Right cardiac atrium (tissue), 5 donors: ENCODE results near the gene PMPCA. TPM values are rescaled to one million over a fixed set of nuclear protein-coding genes. Genes with fewer than 3 reads are reported as not detected.
A peak's percentile ranks its signal among the peaks of the same experiment; 100 is the strongest.

ENCODE experiments used
- ATAC-seq, 2 donors: fragments of 200-7000 bp; cut with Tn5 transposase; one replicate each; pipeline versions ENCODE4 v1.8.0 to v1.9.1; 2020; ENCODE audit warnings: moderate library complexity in 2 of 2, mild to moderate bottlenecking in 1 of 2
- DNase-seq, 3 donors: peaks; one replicate each; pipeline ENCODE4 v3.0.0-alpha.2; 2020
- H3K27ac ChIP-seq: one replicate; pipeline ENCODE4 v1.5.1; 2013; ENCODE audit warnings: mild to moderate bottlenecking, low read length, control low read depth, moderate library complexity
- H3K27me3 ChIP-seq: one replicate; pipeline ENCODE4 v1.6.1; 2013; ENCODE audit not compliant: control insufficient read depth, insufficient read depth
- H3K4me1 ChIP-seq: one replicate; pipeline ENCODE4 v1.6.1; 2013; ENCODE audit warnings: low read length; ENCODE audit not compliant: control insufficient read depth, insufficient read depth
- H3K4me3 ChIP-seq: one replicate; pipeline ENCODE4 v1.5.1; 2013; ENCODE audit warnings: low read length, control low read depth
- H3K9me3 ChIP-seq: one replicate; pipeline ENCODE4 v1.6.1; 2013; ENCODE audit warnings: low read length; ENCODE audit not compliant: control insufficient read depth
- WGBS: extraction: QIAGEN DNeasy Blood & Tissue Kit; methylation state at CpG from one replicate; pipeline ENCODE4 v1.1.7; 2013; 5-methylcytosine and 5-hydroxymethylcytosine counted together
- intact Hi-C, 4 donors: fragments of 100-400 bp; cut with DNase I; formaldehyde crosslinking; loops; one replicate each; pipeline versions ENCODE4 v1.11.0 to v1.14.0; 2022 to 2023
- polyA plus RNA-seq: library from polyadenylated mRNA; stranded (reverse); fragments of 200-250 nt; gene quantifications from one replicate; pipeline ENCODE4 v1.2.3, GENCODE V29; 2013
- total RNA-seq, 4 donors: library from RNA; stranded (reverse); fragmentation: NEBNext Ultra II Directional; extraction: Animal tissue kit (Norgen Biotek cat#: 25700); gene quantifications; one replicate each; pipeline ENCODE4 v1.2.1, GENCODE V29; 2021
- donor health status: healthy with polysubstance abuse.
- donor health status: DM: no; HTN: yes; CAD: no.
- donor health status: DM: no; HTN: no; CAD: no.
- donor health status: DM: no; HTN: yes; CAD: no; lungs with severe emphysema.
- donor health status: DM: yes; HTN: yes; CAD: no.

Gene PMPCA
- total and polyA plus RNA-seq, 5 donors, result 50.8 to 63.4 (median 57.5) TPM

- no peaks in the 10 kb centered on the region for H3K27me3 ChIP-seq
- no peak overlapping the region for H3K27ac ChIP-seq
- ATAC-seq (no peak), DNase-seq (no peak)
- H3K4me1 ChIP-seq, result no peaks in the 10 kb centered on the region
- intact Hi-C loops, result no loop called here
- H3K4me3 ChIP-seq, result no peak overlapping the region
- H3K9me3 ChIP-seq, result no peaks in the 10 kb centered on the region
- WGBS, result 82% methylated on average over 4 of the region's 4 CpGs
These were observed 14.3 kb upstream of the PMPCA start for GRCh38 chr9:136396219-136396515.

GRCh38 chr9:136397643-136398042, 12.8 kb upstream of the PMPCA start:
- Histone ChIP-seq H3K9me3 (no peaks in the 10 kb centered on the region), H3K27me3 (no peaks in the 10 kb centered on the region), H3K4me1 (no peaks in the 10 kb centered on the region), H3K27ac (no peak overlapping the region), H3K4me3 (no peak overlapping the region)
- ATAC-seq, result no peak
- intact Hi-C loops, result no loop called here
- peak in 1 of 3 donors; percentile 37 for DNase-seq
- WGBS, result 84% methylated on average over 6 of the region's 6 CpGs

GRCh38 chr9:136398286-136398685, 12.2 kb upstream of the PMPCA start:
- WGBS, result 93% methylated on average over 12 of the region's 12 CpGs
- H3K27me3 ChIP-seq, result no peaks in the 10 kb centered on the region
- no peak overlapping the region for H3K4me3 ChIP-seq
- ATAC-seq (no peak), DNase-seq (peak in 1 of 3 donors; percentile 27)
- H3K9me3 ChIP-seq, result no peaks in the 10 kb centered on the region
- H3K27ac ChIP-seq, result no peak overlapping the region
- no peaks in the 10 kb centered on the region for H3K4me1 ChIP-seq
- intact Hi-C loops, result no loop called here

GRCh38 chr9:136399176-136400037, 11.1 kb upstream of the PMPCA start:
- Histone ChIP-seq H3K27me3 (no peaks in the 10 kb centered on the region), H3K9me3 (no peaks in the 10 kb centered on the region), H3K4me3 (peak overlapping the region; percentile 82), H3K4me1 (no peaks in the 10 kb centered on the region), H3K27ac (no peak overlapping the region)
- peak; percentile 1 to 10 for ATAC-seq
- peak in 1 of 3 donors; percentile 63 for DNase-seq
- intact Hi-C loops, result loop anchor here in 2 of 4 donors (5.0 kb wide), 1 partner anchor 87 kb away; no protein-coding TSS in a partner anchor
- under 1% methylated on average over 67 of the region's 67 CpGs for WGBS

- no peaks in the 10 kb centered on the region for H3K9me3 ChIP-seq
- peak; percentile 90 to 92 for ATAC-seq
- no peaks in the 10 kb centered on the region for H3K27me3 ChIP-seq
- peak; percentile 88 to 96 (median 95) for DNase-seq
- H3K27ac ChIP-seq, result no peak within 1 kb of the TSS
- no peaks in the 10 kb centered on the region for H3K4me1 ChIP-seq
- intact Hi-C loops, result loop anchor here in 2 of 4 donors (5.0 kb wide), 1 partner anchor 88 kb away; no protein-coding TSS in a partner anchor
- peak within 1 kb of the TSS; percentile 82 for H3K4me3 ChIP-seq
- 5% methylated on average over 71 of the region's 71 CpGs for WGBS
These were observed 10.2 kb upstream of the PMPCA start, which contains the start of gene SNAPC4 for GRCh38 chr9:136400038-136400834. Gene SNAPC4 (minus strand): TSS chr9:136400170. CDS start chr9:136398428, 1,742 bp downstream.

- no peaks in the 10 kb centered on the region for H3K9me3 ChIP-seq
- DNase-seq (no peak), ATAC-seq (no peak)
- H3K27ac ChIP-seq, result no peak overlapping the region
- WGBS, result 88% methylated on average over 18 of the region's 18 CpGs
- H3K4me3 ChIP-seq, result no peak overlapping the region
- intact Hi-C loops, result loop anchor here in 2 of 4 donors (5.0 kb wide), 1 partner anchor 89 kb away; no protein-coding TSS in a partner anchor
- H3K4me1 ChIP-seq, result no peaks in the 10 kb centered on the region
- no peaks in the 10 kb centered on the region for H3K27me3 ChIP-seq
These were observed 9.1 kb upstream of the PMPCA start for GRCh38 chr9:136401173-136401922.

GRCh38 chr9:136402067-136402466, 8.4 kb upstream of the PMPCA start:
- intact Hi-C loops, result loop anchor here in 2 of 4 donors (5.0 kb wide), 1 partner anchor 90 kb away; no protein-coding TSS in a partner anchor
- Histone ChIP-seq H3K4me3 (no peak overlapping the region), H3K27ac (no peak overlapping the region), H3K27me3 (no peaks in the 10 kb centered on the region), H3K4me1 (no peaks in the 10 kb centered on the region), H3K9me3 (no peaks in the 10 kb centered on the region)
- no peak for ATAC-seq
- WGBS, result 66% methylated on average over 13 of the region's 13 CpGs
- peak in 1 of 3 donors; percentile 29 for DNase-seq

- Histone ChIP-seq H3K27ac (no peak overlapping the region), H3K9me3 (no peaks in the 10 kb centered on the region), H3K4me3 (no peak overlapping the region), H3K27me3 (no peaks in the 10 kb centered on the region), H3K4me1 (no peaks in the 10 kb centered on the region)
- ATAC-seq, result no peak
- intact Hi-C loops, result loop anchor here in 2 of 4 donors (5.0 kb wide), 1 partner anchor 91 kb away; no protein-coding TSS in a partner anchor
- WGBS, result 91% methylated on average over 5 of the region's 5 CpGs
- peak in 2 of 3 donors; percentile 18 to 50 for DNase-seq
These were observed 6.9 kb upstream of the PMPCA start for GRCh38 chr9:136403538-136403914.

- Histone ChIP-seq H3K27me3 (no peaks in the 10 kb centered on the region), H3K9me3 (no peaks in the 10 kb centered on the region), H3K27ac (no peak overlapping the region), H3K4me1 (no peaks in the 10 kb centered on the region), H3K4me3 (no peak overlapping the region)
- intact Hi-C loops, result loop anchor here in 2 of 4 donors (5.0 kb wide), 1 partner anchor 92 kb away; no protein-coding TSS in a partner anchor
- 87% methylated on average over 32 of the region's 32 CpGs for WGBS
- DNase-seq (peak in 1 of 3 donors; percentile 36), ATAC-seq (no peak)
These were observed 6.3 kb upstream of the PMPCA start for GRCh38 chr9:136403915-136404800.

GRCh38 chr9:136404801-136405136, 5.7 kb upstream of the PMPCA start:
- Histone ChIP-seq H3K4me3 (no peak overlapping the region), H3K27me3 (no peaks in the 10 kb centered on the region), H3K27ac (no peak overlapping the region), H3K4me1 (no peaks in the 10 kb centered on the region), H3K9me3 (no peaks in the 10 kb centered on the region)
- WGBS, result 90% methylated on average over 14 of the region's 14 CpGs
- ATAC-seq, result no peak
- DNase-seq, result peak in 1 of 3 donors; percentile 44
- intact Hi-C loops, result loop anchor here in 2 of 4 donors (5.0 kb wide), 1 partner anchor 92 kb away; no protein-coding TSS in a partner anchor
